ENCODE results near the gene LOXHD1. TPM values are rescaled to one million over a fixed set of nuclear protein-coding genes. Genes with fewer than 3 reads are reported as not detected.

Gene LOXHD1
- total RNA-seq, 1 donor from 2014 or later: not detected

- TF ChIP-seq CTCF (conservative IDR thresholded peaks at IDR 0.05; ENCODE audit: low read depth, low read length): no peak
- no peak for DNase-seq (ENCODE audit: low read depth)
- H3K4me3 ChIP-seq (ENCODE audit: low read depth, low read length): no peak overlapping the region
Measured at GRCh38 chr18:46546111-46546640, 110.8 kb downstream of the LOXHD1 start.

- DNase-seq (ENCODE audit: low read depth): no peak
- no peak for TF ChIP-seq CTCF (conservative IDR thresholded peaks at IDR 0.05; ENCODE audit: low read depth, low read length)
- H3K4me3 ChIP-seq (ENCODE audit: low read depth, low read length): no peak overlapping the region
Measured at GRCh38 chr18:46542545-46542944, 114.5 kb downstream of the LOXHD1 start.

GRCh38 chr18:46541626-46542189 is 115.3 kb downstream of the LOXHD1 start:
- no peak for TF ChIP-seq CTCF (conservative IDR thresholded peaks at IDR 0.05; ENCODE audit: low read depth, low read length)
- no peak overlapping the region for H3K4me3 ChIP-seq (ENCODE audit: low read depth, low read length)
- DNase-seq (ENCODE audit: low read depth): no peak

GRCh38 chr18:46538376-46538775 is 118.6 kb downstream of the LOXHD1 start:
- H3K4me3 ChIP-seq (ENCODE audit: low read depth, low read length): no peak overlapping the region
- TF ChIP-seq CTCF (conservative IDR thresholded peaks at IDR 0.05; ENCODE audit: low read depth, low read length): no peak
- no peak for DNase-seq (ENCODE audit: low read depth)

- no peak for TF ChIP-seq CTCF (conservative IDR thresholded peaks at IDR 0.05; ENCODE audit: low read depth, low read length)
- DNase-seq (ENCODE audit: low read depth): peak; percentile 9
- H3K4me3 ChIP-seq (ENCODE audit: low read depth, low read length): no peak overlapping the region
Measured at GRCh38 chr18:46536215-46536874, 120.7 kb downstream of the LOXHD1 start.

- H3K4me3 ChIP-seq (ENCODE audit: low read depth, low read length): no peak overlapping the region
- no peak for TF ChIP-seq CTCF (conservative IDR thresholded peaks at IDR 0.05; ENCODE audit: low read depth, low read length)
- DNase-seq (ENCODE audit: low read depth): no peak
Measured at GRCh38 chr18:46531482-46531881, 125.5 kb downstream of the LOXHD1 start.

GRCh38 chr18:46528037-46528436 is 129.0 kb downstream of the LOXHD1 start:
- TF ChIP-seq CTCF (conservative IDR thresholded peaks at IDR 0.05; ENCODE audit: low read depth, low read length): no peak
- DNase-seq (ENCODE audit: low read depth): no peak
- no peak overlapping the region for H3K4me3 ChIP-seq (ENCODE audit: low read depth, low read length)
